HEK293 (cell line): ENCODE results near the gene GCAT.

Experiments
- CTCF ChIA-PET: fragments of 350-600 bp; formaldehyde crosslinking; extraction: SDS; loops from one replicate; lab custom pipeline; 2021; ENCODE audit warnings: antibody characterized with exemption; lab: Yijun Ruan, JAX
- POLR2A ChIA-PET: fragments of 300-600 bp; formaldehyde crosslinking; extraction: SDS; loops from one replicate; lab custom pipeline; 2020; ENCODE audit warnings: antibody characterized with exemption, inconsistent platforms; lab: Yijun Ruan, JAX
- H3K27ac ChIP-seq: fragments of 200-500 bp; sonication (Bioruptor generic); 2 replicates; pipeline ENCODE4 v1.5.1; 2014; ENCODE audit warnings: low read depth, low read length, control low read depth, inconsistent platforms; ENCODE audit errors: extremely low read depth
- H3K36me3 ChIP-seq, 2 experiments: fragments of 200-500 bp in 1 of 2; sonication (Bioruptor generic) in 1 of 2; 1 replicate in 1 of 2; 2 replicates in 1 of 2; pipeline ENCODE4 v1.5.1; 2014 to 2017; ENCODE audit warnings: inconsistent platforms in 2 of 2, low read length in 2 of 2; ENCODE audit not compliant: control insufficient read depth in 2 of 2, insufficient read depth in 1 of 2
- H3K4me1 ChIP-seq: fragments of 200-500 bp; sonication (Bioruptor generic); 2 replicates; pipeline ENCODE4 v1.5.1; 2014; ENCODE audit warnings: mild to moderate bottlenecking, low read length, inconsistent platforms; ENCODE audit not compliant: control insufficient read depth, insufficient read depth
- H3K4me3 ChIP-seq: 2 replicates; pipeline ENCODE4 v1.5.1; 2011; ENCODE audit warnings: low read depth, mild to moderate bottlenecking, control low read depth, low read length, moderate library complexity
- H3K9me3 ChIP-seq: fragments of 200-500 bp; sonication (Bioruptor generic); 2 replicates; pipeline ENCODE4 v1.5.1; 2014; ENCODE audit warnings: low read depth, low read length, inconsistent platforms; ENCODE audit not compliant: control insufficient read depth, insufficient read depth
- AEBP2 ChIP-seq: fragments of 450-650 bp; formaldehyde crosslinking; IDR thresholded peaks from 2 replicates; pipeline ENCODE4 v1.5.1; 2016; ENCODE audit warnings: missing biosample characterization, missing genetic modification characterization, borderline replicate concordance
- HOXA7 ChIP-seq: sonication (generic); formaldehyde crosslinking; IDR thresholded peaks from 2 replicates; pipeline ENCODE4 v1.8.1; 2022; ENCODE audit warnings: missing genetic modification reagents, borderline replicate concordance
- MYNN ChIP-seq: fragments of 450-650 bp; formaldehyde crosslinking; IDR thresholded peaks from 2 replicates; pipeline ENCODE4 v1.5.1; 2016; ENCODE audit warnings: missing biosample characterization, missing genetic modification characterization, borderline replicate concordance
- PATZ1 ChIP-seq: fragments of 450-650 bp; formaldehyde crosslinking; IDR thresholded peaks from 2 replicates; pipeline ENCODE4 v1.5.1; 2016; ENCODE audit warnings: missing biosample characterization, missing genetic modification characterization
- TCF7L2 ChIP-seq: IDR thresholded peaks from 2 replicates; pipeline ENCODE4 v1.6.1; 2011; ENCODE audit warnings: low read depth, mild to moderate bottlenecking, inconsistent platforms, low read length, moderate library complexity, borderline replicate concordance
- YY1 ChIP-seq: fragments of 450-650 bp; formaldehyde crosslinking; IDR thresholded peaks from 2 replicates; pipeline ENCODE4 v1.5.1; 2018; ENCODE audit warnings: missing biosample characterization, missing genetic modification characterization
- ZBTB1 ChIP-seq: fragments of 450-650 bp; formaldehyde crosslinking; IDR thresholded peaks from 2 replicates; pipeline ENCODE4 v1.5.1; 2016; ENCODE audit warnings: missing biosample characterization, missing genetic modification characterization
- ZBTB11 ChIP-seq: fragments of 450-650 bp; formaldehyde crosslinking; conservative IDR thresholded peaks from 2 replicates; pipeline ENCODE4 v1.5.1; 2016; ENCODE audit warnings: low read depth, missing biosample characterization, missing genetic modification characterization
- ZBTB8A ChIP-seq: fragments of 450-650 bp; formaldehyde crosslinking; IDR thresholded peaks from 2 replicates; pipeline ENCODE4 v1.5.1; 2016; ENCODE audit warnings: missing biosample characterization, missing genetic modification characterization
- ZNF157 ChIP-seq: fragments of 450-650 bp; formaldehyde crosslinking; IDR thresholded peaks from 2 replicates; pipeline ENCODE4 v1.5.1; 2016; ENCODE audit warnings: missing biosample characterization, missing genetic modification characterization
- ZNF184 ChIP-seq: fragments of 450-650 bp; IDR thresholded peaks from 2 replicates; pipeline ENCODE4 v1.5.1; 2018; ENCODE audit warnings: missing biosample characterization, mild to moderate bottlenecking, missing genetic modification characterization
- ZNF26 ChIP-seq: fragments of 450-650 bp; formaldehyde crosslinking; IDR thresholded peaks from 2 replicates; pipeline ENCODE4 v1.5.1; 2016; ENCODE audit warnings: missing biosample characterization, missing genetic modification characterization
- ZNF341 ChIP-seq: fragments of 450-650 bp; formaldehyde crosslinking; IDR thresholded peaks from 2 replicates; pipeline ENCODE4; 2016; ENCODE audit warnings: low read depth, missing biosample characterization, missing genetic modification characterization
- ZNF580 ChIP-seq: fragments of 450-650 bp; formaldehyde crosslinking; IDR thresholded peaks from 2 replicates; pipeline ENCODE4 v1.5.1; 2016; ENCODE audit warnings: missing biosample characterization, missing genetic modification characterization
- ZNF600 ChIP-seq: fragments of 450-650 bp; formaldehyde crosslinking; IDR thresholded peaks from 2 replicates; pipeline ENCODE4 v1.5.1; 2016; ENCODE audit warnings: missing biosample characterization, missing genetic modification characterization
- ZNF626 ChIP-seq: fragments of 450-650 bp; sonication (Bioruptor Pico); formaldehyde crosslinking; IDR thresholded peaks from 2 replicates; pipeline ENCODE4 v1.5.1; 2018; ENCODE audit warnings: missing biosample characterization, missing genetic modification characterization, inconsistent platforms
- ZNF837 ChIP-seq: fragments of 450-650 bp; formaldehyde crosslinking; IDR thresholded peaks from 2 replicates; pipeline ENCODE4 v1.5.1; 2016; ENCODE audit warnings: missing biosample characterization, missing genetic modification characterization
- ZSCAN5A ChIP-seq: fragments of 450-650 bp; formaldehyde crosslinking; IDR thresholded peaks from 2 replicates; pipeline ENCODE4 v1.5.1; 2016; ENCODE audit warnings: missing biosample characterization, missing genetic modification characterization

The GCAT gene

GRCh38 chr22:37819105-37819433, 11.3 kb downstream of the GCAT start:
- POLR2A ChIA-PET: interaction anchor here (1.6 kb wide), 1 partner anchor 11 kb away, joined by 6 read pairs; the partner anchor contains the start of gene GCAT

More at GRCh38 chr22:37819105-37819433, 11.3 kb downstream of the GCAT start:
- Histone ChIP-seq H3K4me1 (peaks cover 3% of the 10 kb centered on the region; the same call in 1 of the 2 replicates), H3K4me3 (no peak overlapping the region), H3K36me3 (peaks cover 0 to 15% of the 10 kb centered on the region in 2 experiments; a peak in 2 of 3 replicates), H3K27ac (no peak overlapping the region), H3K9me3 (no peaks in the 10 kb centered on the region)
- CTCF ChIA-PET: interaction anchor here (0.6 to 8.1 kb wide), 10 partner anchors 11 to 279 kb away, joined by 3 to 208 read pairs (median 16); partner anchors contain the start of gene GCAT
- TF ChIP-seq ZNF341 (tag by site-specific recombination) (no peak), ZNF26 (tag by site-specific recombination) (no peak), ZBTB8A (tag by site-specific recombination) (no peak), ZNF157 (tag by site-specific recombination) (no peak), YY1 (tag by site-specific recombination) (no peak), ZNF837 (tag by site-specific recombination) (no peak), ZBTB11 (no peak), ZSCAN5A (no peak), TCF7L2 (no peak), ZNF600 (tag by site-specific recombination) (no peak), ZBTB1 (tag by site-specific recombination) (no peak), MYNN (tag by site-specific recombination) (no peak), ZNF580 (tag by site-specific recombination) (no peak), PATZ1 (tag by site-specific recombination) (no peak), ZNF626 (tag by site-specific recombination) (no peak), HOXA7 (CRISPR knock-in tag) (no peak), ZNF184 (tag by site-specific recombination) (no peak), AEBP2 (tag by site-specific recombination) (no peak)
